ENCODE data around the gene JRKL. TPM values are rescaled to one million over a fixed set of nuclear protein-coding genes. Genes with fewer than 3 reads are reported as not detected.

The JRKL gene
- total and polyA plus RNA-seq, 2 of the 8 experiments (the other 6 are each of a cell fraction or from before 2014, with no cell fraction given) = 1.4 to 4.9 TPM

- no peaks in the 10 kb centered on the region for H4K20me1 ChIP-seq (replicated peaks in 1 of 2; ENCODE audit: control insufficient read depth in 1 of 2, insufficient read depth in 2 of 2, low read length in 2 of 2)
- no peak overlapping the region for H3K4me3 ChIP-seq (ENCODE audit: extremely low read depth in 1 of 4, insufficient read depth in 2 of 4, low read depth in 3 of 4, low read length in 4 of 4)
- POLR2A ChIA-PET (ENCODE audit: partially characterized antibody) = no interaction called here
- DNase-seq (ENCODE audit: low read depth in 1 of 2, low spot score in 2 of 2) (no peak), FAIRE-seq (no peak)
- no peak overlapping the region for H3K9ac ChIP-seq (replicated peaks in 1 of 4; ENCODE audit: extremely low read depth in 1 of 4, low read depth in 3 of 4, low read length in 3 of 4)
- H4K5ac ChIP-seq (ENCODE audit: insufficient read length, low read depth, low read length) = no peak overlapping the region
- no peak overlapping the region for H3K4ac ChIP-seq (replicated peaks; ENCODE audit: insufficient read length, low read depth, low read length)
- H2BK120ac ChIP-seq (replicated peaks; ENCODE audit: low read depth, low read length) = no peak overlapping the region
- no peaks in the 10 kb centered on the region for H3K9me3 ChIP-seq (ENCODE audit: insufficient read depth in 2 of 2, low read depth in 1 of 2, low read length in 1 of 2)
- H2BK15ac ChIP-seq (ENCODE audit: low read length) = no peak overlapping the region
- no peaks in the 10 kb centered on the region for H3K23me2 ChIP-seq (ENCODE audit: low read depth, low read length)
- TF ChIP-seq JUND (IDR thresholded peaks at IDR 0.05; ENCODE audit: low read length) (no peak), EP300 (IDR thresholded peaks at IDR 0.05; ENCODE audit: borderline replicate concordance in 1 of 2, low read depth in 2 of 2, low read length in 2 of 2) (no peak), KDM4A (IDR thresholded peaks at IDR 0.05; ENCODE audit: low read depth, low read length, severe bottlenecking) (no peak), KDM1A (IDR thresholded peaks at IDR 0.05; ENCODE audit: borderline replicate concordance, low read length) (no peak), USF2 (IDR thresholded peaks at IDR 0.05; ENCODE audit: low read length) (no peak), CBX5 (IDR thresholded peaks at IDR 0.05; ENCODE audit: low read depth, low read length) (no peak), SIN3A (conservative IDR thresholded peaks at IDR 0.05 in 1 of 2, IDR thresholded peaks at IDR 0.05 in 1 of 2; ENCODE audit: low read depth in 1 of 2, low read length in 2 of 2) (no peak), SAP30 (IDR thresholded peaks at IDR 0.05; ENCODE audit: insufficient read depth, insufficient replicate concordance, low read length) (no peak)
- no peak overlapping the region for H3K14ac ChIP-seq (ENCODE audit: insufficient read length)
- 100% methylated on average over 2 of the region's 2 CpGs; no CpG with 5 or more reads in 1 of the 2 experiments for WGBS, 2 experiments (ENCODE audit: extremely low coverage in 1 of 2, insufficient coverage in 1 of 2, insufficient read length in 1 of 2, insufficient replicate concordance in 2 of 2, low coverage in 1 of 2, low lambda C conversion rate in 2 of 2, missing lambda C conversion rate in 1 of 2)
- no peaks in the 10 kb centered on the region for H3K27me3 ChIP-seq (replicated peaks in 1 of 4; ENCODE audit: control insufficient read depth in 3 of 4, extremely low read depth in 1 of 4, insufficient read depth in 3 of 4, low read length in 3 of 4)
- CTCF ChIA-PET (ENCODE audit: partially characterized antibody) = no interaction called here
- no peak overlapping the region for H2BK5ac ChIP-seq (ENCODE audit: low read depth, low read length)
- peaks cover 0 to 6% (median 0%) of the 10 kb centered on the region in 4 experiments; a peak in 3 of 8 replicates for H3K36me3 ChIP-seq (ENCODE audit: control insufficient read depth in 2 of 4, insufficient read depth in 4 of 4, low read length in 3 of 4)
- H4K8ac ChIP-seq (ENCODE audit: extremely low read depth, insufficient read depth, low read length) = no peak overlapping the region
- no peaks in the 10 kb centered on the region for H3K4me1 ChIP-seq (replicated peaks in 1 of 4; ENCODE audit: control insufficient read depth in 3 of 4, insufficient read depth in 4 of 4, low read length in 3 of 4)
- H3K4me2 ChIP-seq (ENCODE audit: insufficient read depth in 1 of 2, low read depth in 2 of 2, low read length in 2 of 2) = no peak overlapping the region
- H3K23ac ChIP-seq (ENCODE audit: insufficient read length) = no peak overlapping the region
- H3K79me1 ChIP-seq (ENCODE audit: low read depth, low read length) = no peaks in the 10 kb centered on the region
- no peak overlapping the region for H2BK12ac ChIP-seq (ENCODE audit: low read depth, low read length)
- H3K27ac ChIP-seq (ENCODE audit: low read depth, low read length) = no peak overlapping the region
- no peak overlapping the region for H2AFZ ChIP-seq (ENCODE audit: low read length)
- no peak overlapping the region for H3K18ac ChIP-seq (ENCODE audit: extremely low read depth, low read length)
- no peak overlapping the region for H4K91ac ChIP-seq (replicated peaks; ENCODE audit: insufficient read length, low read length)
- no peak overlapping the region for H2BK20ac ChIP-seq (ENCODE audit: low read length)
- no peaks in the 10 kb centered on the region for H3K79me2 ChIP-seq (ENCODE audit: control insufficient read depth in 1 of 2, insufficient read depth in 2 of 2, low read length in 2 of 2)
- no peak overlapping the region for H2AK5ac ChIP-seq (ENCODE audit: low read depth, low read length)
- no peak overlapping the region for H3K56ac ChIP-seq (replicated peaks; ENCODE audit: insufficient read length, low read depth, low read length)
Observed at GRCh38 chr11:96367342-96367741, 22.5 kb upstream of the JRKL start.
